Measurements from ENCODE around the gene ZNF14.
A peak's percentile ranks its signal among the peaks of the same experiment; 100 is the strongest.
"Not testable (repeated sequence)": the region's sequence is repeated elsewhere in the genome, so short reads cannot be mapped to it uniquely, and the experiment has no call there.

ZNF14 gene

DNA sequence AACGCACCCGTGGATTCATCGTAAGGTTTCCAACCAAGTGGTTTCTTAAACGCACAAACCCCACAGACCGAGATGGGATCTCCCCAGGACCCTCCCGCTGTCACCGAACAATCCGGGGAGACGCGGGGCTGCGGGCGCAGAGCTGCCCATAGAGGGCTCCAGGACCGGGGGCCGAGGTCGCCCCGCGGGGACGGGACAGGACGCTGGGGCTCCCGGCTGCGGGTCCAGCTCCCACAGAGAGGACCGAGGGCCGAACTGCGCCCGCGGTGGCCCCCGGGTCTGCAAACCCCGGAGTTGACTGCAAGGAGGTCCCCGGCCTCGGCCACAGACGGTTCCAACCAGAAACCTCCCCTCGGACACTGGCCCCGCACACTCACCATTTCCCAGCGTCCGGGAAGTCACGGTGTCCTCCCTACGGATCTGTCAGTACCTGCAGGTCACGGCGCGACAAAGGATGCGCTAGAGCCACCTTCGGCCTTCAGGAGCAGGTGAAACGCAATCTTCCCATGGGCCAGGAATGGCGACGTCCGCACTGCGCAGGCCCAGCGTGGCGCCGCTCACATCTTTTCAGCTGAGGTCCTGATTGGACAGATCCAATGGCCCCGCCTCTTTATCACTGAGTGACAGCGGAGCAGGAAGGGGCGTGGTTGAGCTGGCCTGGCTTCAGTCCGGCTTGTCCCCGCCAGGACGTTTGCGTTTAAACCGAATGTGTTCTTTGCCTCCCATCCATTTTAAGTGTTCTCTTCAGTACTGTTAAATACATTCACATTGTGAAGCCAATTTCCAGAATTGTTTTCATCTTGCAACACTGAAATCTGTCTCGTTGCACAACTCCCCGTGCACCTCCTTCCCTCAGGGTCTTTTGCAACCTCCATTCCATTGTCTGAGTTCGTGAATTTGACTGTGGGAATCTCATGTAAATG, at the start of gene ZNF14:
TSS of gene ZNF14 (minus strand) at position 534 of the 923 bp plus-strand sequence. CDS start at position 380, 154 bp downstream.
- DNase-seq, result peak; percentile 91

- not testable (repeated sequence) for DNase-seq
Observed at GRCh38 chr19:19781791-19782190, 48.9 kb upstream of the ZNF14 start.

- no peak for DNase-seq
Observed at GRCh38 chr19:19778666-19779065, 45.8 kb upstream of the ZNF14 start.

- no peak for DNase-seq
Observed at GRCh38 chr19:19777692-19778091, 44.8 kb upstream of the ZNF14 start.

DNA sequence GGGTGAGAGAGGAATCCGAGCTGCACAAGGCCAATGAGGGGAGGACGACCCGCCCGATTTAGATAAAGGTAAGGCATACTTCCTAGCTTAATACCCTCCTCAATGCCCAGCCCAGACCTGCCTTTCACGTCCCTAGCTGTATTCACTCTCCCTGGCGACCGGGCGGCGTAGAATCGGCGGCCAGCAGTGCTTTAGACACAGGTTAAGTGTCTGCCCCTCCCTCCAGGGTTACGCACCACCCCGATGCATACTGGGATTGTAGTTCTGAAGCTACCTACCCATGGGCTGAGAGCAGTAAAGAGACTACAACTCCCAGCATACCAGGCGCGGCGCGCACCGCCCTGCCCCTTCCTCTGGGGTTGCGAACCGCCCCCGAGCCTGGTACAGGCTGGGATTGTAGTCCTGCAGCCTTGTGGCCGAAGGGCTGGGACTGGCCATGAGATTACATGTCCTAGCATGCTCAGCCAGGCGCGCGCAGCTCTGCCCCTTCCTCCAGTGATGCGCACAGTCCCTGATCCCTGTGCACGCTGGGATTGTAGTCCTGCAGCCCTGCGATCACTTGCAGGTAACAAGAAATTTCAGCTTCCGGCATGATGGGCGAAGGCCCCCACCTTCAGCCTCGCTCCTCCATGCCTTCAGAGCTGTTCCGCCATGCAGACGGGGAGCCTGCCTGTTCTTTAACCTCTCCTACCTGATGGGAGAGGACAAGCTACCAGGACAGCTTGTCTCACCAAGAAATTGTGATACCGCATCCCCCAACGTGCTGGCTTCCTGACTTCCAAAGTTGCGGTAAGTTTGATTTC, 43.5 kb upstream of the ZNF14 start:
- peak; percentile 96 for DNase-seq

DNA sequence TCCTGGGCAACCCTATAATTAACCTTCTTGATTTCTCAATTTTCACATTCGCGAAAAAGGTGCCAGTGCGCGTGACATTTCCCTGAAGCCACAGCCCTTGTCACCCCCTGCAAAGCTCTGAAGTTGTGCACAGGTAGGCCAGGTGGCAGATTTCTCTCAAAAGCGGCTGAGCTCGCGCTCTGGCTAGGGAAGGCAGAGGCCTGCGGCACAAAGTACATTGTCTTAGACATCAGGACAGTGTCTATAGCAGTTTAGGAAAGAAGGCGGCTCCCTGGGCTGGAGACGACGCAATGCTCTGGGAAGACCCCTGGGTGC, 42.9 kb upstream of the ZNF14 start:
- DNase-seq, result no peak

GRCh38 chr19:19774354-19775033, 41.6 kb upstream of the ZNF14 start:
- DNase-seq, result no peak

DNA sequence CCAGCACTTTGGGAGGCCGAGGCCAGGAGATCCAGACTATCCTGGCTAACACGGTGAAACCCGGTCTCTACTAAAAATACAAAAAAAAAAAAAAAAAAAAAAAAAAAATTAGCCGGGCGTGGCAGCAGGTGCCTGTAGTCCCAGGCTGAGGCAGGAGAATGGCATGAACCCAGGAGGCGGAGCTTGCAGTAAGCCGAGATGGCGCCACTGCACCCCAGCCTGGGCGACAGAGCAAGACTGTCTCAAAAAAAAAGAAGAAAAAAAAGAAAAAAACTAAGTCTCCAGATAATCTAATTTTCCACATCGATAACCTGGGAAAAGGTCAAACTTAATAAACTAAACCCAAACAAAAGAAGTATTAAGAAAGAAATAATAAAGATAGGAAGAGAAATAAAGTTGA, 39.1 kb upstream of the ZNF14 start:
- DNase-seq, result not testable (repeated sequence)

- DNase-seq, result not testable (repeated sequence)
Observed at GRCh38 chr19:19769971-19770370, 37.1 kb upstream of the ZNF14 start.

DNA sequence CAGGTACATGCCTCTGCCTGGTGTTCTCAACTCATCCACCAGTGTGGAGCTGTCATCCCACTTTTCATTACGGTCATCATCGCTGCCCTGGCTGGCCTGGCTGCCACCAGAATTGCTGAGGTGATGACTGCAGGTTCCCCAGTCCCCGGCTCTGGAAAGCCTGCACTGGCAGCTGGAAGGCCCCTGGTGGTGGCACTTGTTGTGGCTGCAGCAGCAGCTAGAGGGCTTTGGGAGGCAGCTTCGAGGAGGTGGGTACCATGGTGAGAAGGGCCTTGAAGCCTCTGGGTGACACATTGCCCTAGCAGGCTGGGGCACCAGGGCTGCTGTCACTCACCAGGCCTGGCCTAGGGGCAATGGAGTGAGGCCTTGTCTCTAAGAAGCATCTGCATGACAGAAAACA, 25.3 kb upstream of the ZNF14 start:
- no peak for DNase-seq

GRCh38 chr19:19752760-19753403, 20.0 kb upstream of the ZNF14 start:
- no peak for DNase-seq

GRCh38 chr19:19751846-19752245, 18.9 kb upstream of the ZNF14 start:
- no peak for DNase-seq

- no peak for DNase-seq
Observed at GRCh38 chr19:19750842-19751790, 18.2 kb upstream of the ZNF14 start.

DNA sequence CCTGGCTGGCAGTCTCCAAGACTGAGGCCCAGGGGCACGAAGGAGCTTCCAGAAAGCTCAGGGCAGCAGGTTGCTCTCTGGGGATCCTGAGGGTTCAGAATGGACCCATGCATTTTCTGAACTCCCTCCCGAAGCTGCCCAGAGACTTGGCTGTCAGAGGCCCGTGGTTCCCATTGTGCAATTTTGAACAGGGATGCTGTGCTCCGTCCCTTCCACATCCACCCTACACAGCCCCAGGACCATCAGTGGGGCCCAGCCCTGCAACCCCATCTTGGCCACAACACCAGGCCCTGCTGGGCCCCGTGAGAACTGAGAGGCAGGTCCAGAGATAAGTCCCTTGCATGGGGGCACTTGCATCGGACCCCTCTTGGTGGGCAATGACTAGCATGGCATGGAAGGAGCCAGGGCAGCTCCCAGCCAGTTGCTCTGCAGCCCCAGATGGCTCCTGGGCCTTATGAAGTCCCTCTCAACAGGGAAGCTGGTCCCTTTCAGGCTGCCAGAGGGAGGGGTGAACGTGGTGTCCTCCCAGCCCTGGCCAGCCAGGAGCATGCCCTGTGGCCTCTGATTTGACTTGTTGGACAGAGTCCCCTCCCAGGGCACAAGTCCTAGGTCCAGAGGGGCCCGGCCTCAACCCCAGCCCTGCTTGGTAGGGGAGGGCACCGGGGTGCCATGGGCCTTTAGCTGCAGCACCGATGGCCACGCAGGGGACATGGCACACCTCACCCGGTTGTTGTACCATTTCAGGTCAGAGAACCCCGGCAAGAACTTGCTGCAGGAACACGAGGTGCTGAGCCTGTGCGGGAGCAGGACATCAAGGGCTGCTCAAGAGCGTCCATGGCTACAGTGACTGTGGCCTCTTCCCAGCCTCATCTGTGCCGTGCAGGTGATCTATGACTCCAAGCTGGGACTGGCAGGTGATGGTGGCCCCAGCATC, 17.3 kb upstream of the ZNF14 start:
- no peak for DNase-seq

- DNase-seq, result no peak
Observed at GRCh38 chr19:19749117-19749907, 16.4 kb upstream of the ZNF14 start.

GRCh38 chr19:19748249-19748938, 15.5 kb upstream of the ZNF14 start:
- no peak for DNase-seq

DNA sequence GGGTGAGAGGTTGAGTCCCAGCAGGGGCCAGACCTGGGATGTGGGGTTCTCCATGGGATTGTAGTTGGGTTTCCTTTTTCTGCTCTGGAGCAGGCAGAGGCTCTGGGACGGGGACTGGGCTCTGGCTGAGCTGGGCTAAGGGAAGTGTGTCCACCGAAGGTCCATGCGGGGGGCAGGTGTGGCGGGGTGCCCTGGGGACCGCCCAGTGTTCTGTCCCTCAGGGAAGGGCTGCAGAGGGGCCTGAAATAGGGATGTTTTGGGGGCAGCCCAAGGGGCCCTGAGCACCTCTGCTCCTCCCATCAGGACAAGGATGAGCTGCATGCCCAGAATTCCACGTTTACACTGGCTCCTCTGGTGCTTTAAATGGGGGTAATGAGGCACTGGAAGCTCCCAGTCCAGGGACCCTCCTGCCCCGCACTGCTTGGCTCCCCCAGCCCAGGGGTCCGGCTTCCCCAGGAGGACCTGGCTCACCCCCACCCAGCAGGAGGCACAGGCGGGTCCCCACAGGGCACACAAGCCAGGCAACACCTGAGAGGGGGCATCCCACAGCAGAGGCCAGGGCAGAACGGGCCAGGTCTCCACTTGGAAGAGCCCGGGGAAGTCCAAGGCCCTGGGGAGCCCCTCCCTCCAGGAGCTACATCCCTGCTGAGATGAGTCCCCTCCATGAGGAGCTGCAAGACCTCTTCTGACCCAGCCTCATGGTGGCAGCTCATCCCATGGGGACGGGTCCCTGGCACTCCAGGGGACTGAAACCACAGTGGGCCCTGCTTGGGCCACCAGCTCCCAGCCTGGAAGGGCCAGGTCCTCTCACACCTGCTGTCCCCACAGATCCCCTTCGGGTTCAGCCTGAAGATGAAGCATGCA, 14.7 kb upstream of the ZNF14 start:
- DNase-seq, result no peak

Measured in right forelimb (tissue), 1 donor.